Hepatocyte (in vitro differentiated cells): ENCODE data around the gene PTCH2.

Experiments
- EZH2 ChIP-seq: fragments of 200-600 bp; sonication (generic); IDR thresholded peaks from 2 replicates; pipeline ENCODE4 v1.6.1; 2016; ENCODE audit warnings: antibody characterized with exemption, mild to moderate bottlenecking, borderline replicate concordance
- EZH2phosphoT487 ChIP-seq: fragments of 200-600 bp; sonication (generic); IDR thresholded peaks from one replicate; pipeline ENCODE4 v1.6.1; 2018; ENCODE audit warnings: antibody characterized with exemption, mild to moderate bottlenecking, low read depth, moderate library complexity; ENCODE audit not compliant: unreplicated experiment, severe bottlenecking

GRCh38 chr1:44785501-44786137 lies 57.4 kb downstream of the PTCH2 start:
- TF ChIP-seq EZH2 (no peak), EZH2phosphoT487 (no peak)
